ENCODE data around the gene SLC27A5. TPM values are rescaled to one million over a fixed set of nuclear protein-coding genes. Genes with fewer than 3 reads are reported as not detected.

SLC27A5 gene
- total and polyA plus RNA-seq, 9 of the 15 experiments (the other 6 are each of a cell fraction or from before 2014, with no cell fraction given) = 42.2 to 318 (median 64.7) TPM

GRCh38 chr19:58499021-58499927 is 12.5 kb downstream of the SLC27A5 start (continued):
- TF ChIP-seq, protein P1, sequence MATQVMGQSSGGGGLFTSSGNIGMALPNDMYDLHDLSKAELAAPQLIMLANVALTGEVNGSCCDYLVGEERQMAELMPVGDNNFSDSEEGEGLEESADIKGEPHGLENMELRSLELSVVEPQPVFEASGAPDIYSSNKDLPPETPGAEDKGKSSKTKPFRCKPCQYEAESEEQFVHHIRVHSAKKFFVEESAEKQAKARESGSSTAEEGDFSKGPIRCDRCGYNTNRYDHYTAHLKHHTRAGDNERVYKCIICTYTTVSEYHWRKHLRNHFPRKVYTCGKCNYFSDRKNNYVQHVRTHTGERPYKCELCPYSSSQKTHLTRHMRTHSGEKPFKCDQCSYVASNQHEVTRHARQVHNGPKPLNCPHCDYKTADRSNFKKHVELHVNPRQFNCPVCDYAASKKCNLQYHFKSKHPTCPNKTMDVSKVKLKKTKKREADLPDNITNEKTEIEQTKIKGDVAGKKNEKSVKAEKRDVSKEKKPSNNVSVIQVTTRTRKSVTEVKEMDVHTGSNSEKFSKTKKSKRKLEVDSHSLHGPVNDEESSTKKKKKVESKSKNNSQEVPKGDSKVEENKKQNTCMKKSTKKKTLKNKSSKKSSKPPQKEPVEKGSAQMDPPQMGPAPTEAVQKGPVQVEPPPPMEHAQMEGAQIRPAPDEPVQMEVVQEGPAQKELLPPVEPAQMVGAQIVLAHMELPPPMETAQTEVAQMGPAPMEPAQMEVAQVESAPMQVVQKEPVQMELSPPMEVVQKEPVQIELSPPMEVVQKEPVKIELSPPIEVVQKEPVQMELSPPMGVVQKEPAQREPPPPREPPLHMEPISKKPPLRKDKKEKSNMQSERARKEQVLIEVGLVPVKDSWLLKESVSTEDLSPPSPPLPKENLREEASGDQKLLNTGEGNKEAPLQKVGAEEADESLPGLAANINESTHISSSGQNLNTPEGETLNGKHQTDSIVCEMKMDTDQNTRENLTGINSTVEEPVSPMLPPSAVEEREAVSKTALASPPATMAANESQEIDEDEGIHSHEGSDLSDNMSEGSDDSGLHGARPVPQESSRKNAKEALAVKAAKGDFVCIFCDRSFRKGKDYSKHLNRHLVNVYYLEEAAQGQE (IDR thresholded peaks at IDR 0.05; ENCODE audit: borderline replicate concordance) = peak; percentile 37; the same call in 1 of the 2 replicates
- TF ChIP-seq, protein P1 (CRISPR knock-in tag; IDR thresholded peaks at IDR 0.05; ENCODE audit: low read depth) = peak; percentile 78; the same call in 1 of the 2 replicates
- TF ChIP-seq, protein P2, sequence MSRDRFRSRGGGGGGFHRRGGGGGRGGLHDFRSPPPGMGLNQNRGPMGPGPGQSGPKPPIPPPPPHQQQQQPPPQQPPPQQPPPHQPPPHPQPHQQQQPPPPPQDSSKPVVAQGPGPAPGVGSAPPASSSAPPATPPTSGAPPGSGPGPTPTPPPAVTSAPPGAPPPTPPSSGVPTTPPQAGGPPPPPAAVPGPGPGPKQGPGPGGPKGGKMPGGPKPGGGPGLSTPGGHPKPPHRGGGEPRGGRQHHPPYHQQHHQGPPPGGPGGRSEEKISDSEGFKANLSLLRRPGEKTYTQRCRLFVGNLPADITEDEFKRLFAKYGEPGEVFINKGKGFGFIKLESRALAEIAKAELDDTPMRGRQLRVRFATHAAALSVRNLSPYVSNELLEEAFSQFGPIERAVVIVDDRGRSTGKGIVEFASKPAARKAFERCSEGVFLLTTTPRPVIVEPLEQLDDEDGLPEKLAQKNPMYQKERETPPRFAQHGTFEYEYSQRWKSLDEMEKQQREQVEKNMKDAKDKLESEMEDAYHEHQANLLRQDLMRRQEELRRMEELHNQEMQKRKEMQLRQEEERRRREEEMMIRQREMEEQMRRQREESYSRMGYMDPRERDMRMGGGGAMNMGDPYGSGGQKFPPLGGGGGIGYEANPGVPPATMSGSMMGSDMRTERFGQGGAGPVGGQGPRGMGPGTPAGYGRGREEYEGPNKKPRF (IDR thresholded peaks at IDR 0.05; ENCODE audit: low read depth, low read length) = no peak
- TF ChIP-seq CREB5 (CRISPR knock-in tag; IDR thresholded peaks at IDR 0.05) (no peak), ZC3H4 (CRISPR knock-in tag; IDR thresholded peaks at IDR 0.05; ENCODE audit: borderline replicate concordance) (no peak), ZBTB7A (IDR thresholded peaks at IDR 0.05; ENCODE audit: borderline replicate concordance, control insufficient read depth, low read depth, low read length) (peak; percentile 76; the same call in 1 of the 2 replicates), NEUROD1 (IDR thresholded peaks at IDR 0.05; ENCODE audit: borderline replicate concordance, low read depth, low read length, partially characterized antibody) (peak; percentile 79), CTBP1 (IDR thresholded peaks at IDR 0.05; ENCODE audit: borderline replicate concordance) (peak; percentile 88; the same call in 1 of the 2 replicates), ZNF785 (CRISPR knock-in tag; IDR thresholded peaks at IDR 0.05) (no peak), ILK (tag; IDR thresholded peaks at IDR 0.05; ENCODE audit: borderline replicate concordance, low read depth) (no peak), HNRNPH1 (optimal IDR thresholded peaks at IDR 0.05; ENCODE audit: low read depth, low read length) (no peak), ZNF57 (CRISPR knock-in tag; IDR thresholded peaks at IDR 0.05) (no peak), RBM34 (IDR thresholded peaks at IDR 0.05; ENCODE audit: borderline replicate concordance, insufficient read depth, low read length) (no peak), ZNF707 (CRISPR knock-in tag; conservative IDR thresholded peaks at IDR 0.05) (no peak), SMARCA5 (IDR thresholded peaks at IDR 0.05) (no peak), ZNF253 (CRISPR knock-in tag; conservative IDR thresholded peaks at IDR 0.05) (no peak)

Measured in K562 (cell line).